GM19035 (cell line): ENCODE results near the gene GUK1.

Source experiments
- ATAC-seq: cut with Tn5 transposase; IDR thresholded peaks from one replicate; pipeline ENCODE4 v1.9.1; 2021; ENCODE audit not compliant: unreplicated experiment

The GUK1 gene, protein sequence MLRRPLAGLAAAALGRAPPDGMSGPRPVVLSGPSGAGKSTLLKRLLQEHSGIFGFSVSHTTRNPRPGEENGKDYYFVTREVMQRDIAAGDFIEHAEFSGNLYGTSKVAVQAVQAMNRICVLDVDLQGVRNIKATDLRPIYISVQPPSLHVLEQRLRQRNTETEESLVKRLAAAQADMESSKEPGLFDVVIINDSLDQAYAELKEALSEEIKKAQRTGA

DNA sequence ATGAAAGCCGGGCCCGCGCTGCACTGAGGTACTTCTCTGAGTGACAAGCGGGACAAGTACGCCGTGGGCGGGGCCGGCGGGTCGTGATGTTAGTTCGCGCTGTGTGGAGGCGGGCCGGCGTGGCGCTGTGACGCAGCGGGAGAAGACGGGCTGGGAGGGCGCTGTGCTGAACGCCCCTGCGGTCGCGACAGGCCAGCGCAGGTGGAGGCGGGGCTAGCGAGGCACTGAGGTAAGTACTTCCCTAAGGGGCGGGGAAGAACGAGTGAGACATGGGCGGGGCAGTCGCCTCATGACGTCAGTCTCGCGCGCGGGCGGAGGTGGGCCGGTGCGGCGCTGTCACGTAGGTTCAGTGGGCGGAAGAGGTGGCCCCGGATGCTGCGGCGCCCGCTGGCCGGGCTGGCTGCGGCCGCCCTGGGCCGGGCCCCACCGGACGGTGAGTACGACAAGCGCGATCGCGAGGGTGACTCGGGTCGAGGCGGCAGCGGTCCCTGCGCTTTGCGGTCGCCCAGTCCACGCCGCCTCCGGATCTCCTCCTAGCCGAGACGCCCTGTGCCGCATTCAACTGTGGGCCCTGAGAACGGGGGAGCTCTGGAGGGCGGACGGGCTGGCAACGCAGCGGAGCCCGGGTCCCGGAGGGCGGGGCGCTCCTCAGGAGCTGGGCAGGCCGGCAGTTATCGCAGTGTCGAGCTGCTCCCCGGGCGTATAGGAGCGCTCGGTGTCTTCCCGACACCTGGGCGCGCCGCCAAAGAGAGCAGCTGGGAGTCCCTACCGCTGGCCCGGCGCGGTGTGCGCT lies at the start of gene GUK1:
GUK1 (plus strand) TSS at position 349 of the 793 bp plus-strand sequence; CDS start at position 373, 24 bp downstream.
- ATAC-seq, result peak; percentile 90

DNA sequence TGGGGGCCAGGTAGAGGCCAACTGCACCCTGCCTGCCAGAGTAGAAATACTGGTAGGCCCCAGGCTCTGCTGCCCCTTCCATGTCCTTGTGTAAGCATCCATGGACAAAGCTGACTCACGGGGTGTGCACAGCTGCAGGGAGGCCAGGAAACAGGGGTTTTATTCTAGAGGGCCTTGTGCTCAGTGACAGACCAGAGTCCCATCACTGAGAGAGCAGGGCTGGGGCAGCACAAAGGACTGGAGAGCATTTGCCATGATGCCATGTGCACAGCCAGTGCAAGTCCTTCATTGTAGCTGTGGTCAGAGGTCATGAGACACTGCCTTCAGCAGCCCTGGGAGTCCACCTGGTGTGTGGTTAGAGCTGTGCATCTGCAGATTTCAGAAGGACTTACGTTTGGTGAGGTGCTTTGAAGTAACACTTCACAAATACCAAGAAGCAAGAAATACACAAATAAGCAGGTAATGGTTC lies 49.4 kb upstream of the GUK1 start:
- ATAC-seq, result no peak

DNA sequence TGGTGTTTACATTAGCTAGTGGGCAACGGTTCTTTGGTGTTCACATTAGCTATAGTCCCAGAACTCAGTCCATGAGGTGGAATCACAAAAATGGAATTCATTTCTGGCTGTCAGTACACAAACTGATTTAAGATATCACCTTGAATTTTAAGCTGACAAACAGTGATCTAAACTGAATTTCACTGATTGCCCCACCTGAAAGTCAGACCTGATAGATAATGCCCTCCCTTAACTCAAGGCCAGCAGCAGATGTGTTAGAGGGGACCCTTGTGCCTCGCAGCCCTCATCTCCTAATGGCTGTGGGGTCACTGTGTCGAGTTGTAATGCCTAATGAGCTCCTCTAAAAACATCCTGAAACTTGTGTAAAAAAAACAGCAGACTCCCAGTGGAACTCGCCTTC lies 49.0 kb upstream of the GUK1 start:
- ATAC-seq, result no peak

DNA sequence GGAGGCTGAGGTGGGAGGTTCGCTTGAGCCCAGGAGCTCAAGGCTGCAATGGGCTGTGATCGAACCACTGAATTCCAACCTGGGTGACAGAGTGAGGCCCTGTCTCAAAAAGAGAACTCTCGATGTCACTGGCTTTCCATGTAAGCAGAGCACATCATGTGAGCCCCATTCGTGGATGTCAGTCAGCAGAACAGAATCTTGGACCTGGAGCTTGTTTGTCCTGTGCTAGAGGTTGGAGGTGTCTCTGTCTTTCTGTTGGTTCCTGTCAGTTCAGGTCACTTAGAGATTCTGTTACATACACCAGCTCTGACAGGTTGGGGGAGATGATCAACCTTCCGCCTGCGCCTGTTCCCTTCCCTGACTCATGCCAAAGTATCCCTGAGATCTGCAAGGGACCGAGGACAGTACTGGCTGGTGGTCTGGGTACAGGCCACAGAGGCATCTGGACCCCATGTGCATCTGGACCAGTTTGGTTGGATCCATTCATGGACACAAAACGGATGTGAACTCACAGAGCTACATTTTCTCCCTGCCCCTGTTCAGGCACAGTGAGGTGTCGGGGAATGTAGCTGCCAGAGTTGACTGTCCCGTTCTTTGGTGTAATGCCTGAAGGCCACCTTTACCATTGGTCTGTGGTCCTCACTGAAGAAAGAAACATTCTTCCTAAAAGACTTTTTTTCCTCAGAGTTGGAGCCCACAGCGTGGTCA lies 47.6 kb upstream of the GUK1 start:
- no peak for ATAC-seq

DNA sequence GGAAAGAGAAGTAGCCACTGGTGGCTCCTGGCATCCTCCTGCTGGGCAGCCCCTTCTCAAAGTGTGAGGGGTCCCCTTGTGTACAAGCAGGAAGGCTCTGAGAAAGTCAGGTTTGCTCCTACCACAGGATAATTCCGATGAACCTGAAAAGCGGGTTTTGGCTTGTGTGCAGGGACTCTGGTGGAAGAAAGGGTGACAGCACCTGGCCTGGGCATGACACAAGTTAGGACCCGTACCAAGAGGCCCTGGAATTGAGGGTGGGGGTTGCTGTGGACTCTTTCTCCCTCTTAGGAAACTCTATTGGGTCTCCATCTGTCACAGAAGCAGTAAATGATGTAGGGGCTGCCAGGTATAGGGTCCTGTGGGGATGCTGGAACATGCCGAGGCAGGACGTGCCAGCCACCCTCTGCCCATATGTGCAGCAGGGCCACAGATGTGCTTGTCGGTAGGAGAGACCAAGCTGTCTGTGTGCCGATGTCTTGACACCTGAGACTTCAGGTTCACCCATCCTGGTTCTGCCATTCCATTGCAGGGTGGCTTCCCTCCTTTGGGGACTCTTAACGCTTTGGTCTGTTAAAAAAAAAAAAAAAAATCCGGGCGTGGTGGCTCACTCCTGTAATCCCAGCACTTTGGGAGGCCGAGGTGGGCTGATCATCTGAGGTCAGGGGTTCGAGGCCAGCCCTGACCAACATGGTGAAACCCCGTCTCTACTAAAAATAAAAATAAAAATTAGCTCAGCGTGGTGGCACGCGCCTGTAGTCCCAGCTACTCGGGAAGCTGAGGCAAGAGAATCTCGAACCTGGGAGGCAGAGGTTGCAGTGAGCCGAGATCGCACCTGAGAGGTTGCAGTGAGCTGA lies 46.8 kb upstream of the GUK1 start:
- ATAC-seq, result no peak

DNA sequence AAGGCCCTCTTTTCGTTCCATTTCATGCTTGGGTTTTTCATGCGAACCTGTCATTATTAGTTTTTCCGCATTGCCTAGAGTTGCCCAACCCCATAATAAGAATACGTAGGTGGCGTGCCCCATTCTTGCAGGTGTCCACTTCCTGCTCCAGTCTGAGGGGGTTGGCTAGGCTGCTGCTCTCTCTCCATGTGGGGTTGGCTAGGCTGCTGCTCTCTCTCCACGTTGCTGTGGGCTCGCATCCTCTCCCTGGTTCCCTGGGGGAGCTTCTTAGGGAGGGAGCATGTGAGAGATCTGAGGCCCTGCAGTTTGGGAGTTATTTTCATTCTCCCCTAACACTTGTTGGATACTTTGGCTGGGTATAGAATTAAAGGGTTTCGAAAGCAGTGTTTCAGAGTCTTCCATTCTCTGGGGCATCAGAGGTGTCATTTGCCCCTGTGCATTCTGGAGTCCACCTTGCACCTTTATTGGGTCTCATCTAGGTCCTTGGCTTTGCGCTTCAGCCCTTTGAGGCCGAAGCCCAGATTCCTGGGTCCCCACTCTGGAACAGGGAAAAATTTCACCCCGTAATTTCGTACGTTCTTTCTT lies 45.6 kb upstream of the GUK1 start:
- ATAC-seq, result no peak

DNA sequence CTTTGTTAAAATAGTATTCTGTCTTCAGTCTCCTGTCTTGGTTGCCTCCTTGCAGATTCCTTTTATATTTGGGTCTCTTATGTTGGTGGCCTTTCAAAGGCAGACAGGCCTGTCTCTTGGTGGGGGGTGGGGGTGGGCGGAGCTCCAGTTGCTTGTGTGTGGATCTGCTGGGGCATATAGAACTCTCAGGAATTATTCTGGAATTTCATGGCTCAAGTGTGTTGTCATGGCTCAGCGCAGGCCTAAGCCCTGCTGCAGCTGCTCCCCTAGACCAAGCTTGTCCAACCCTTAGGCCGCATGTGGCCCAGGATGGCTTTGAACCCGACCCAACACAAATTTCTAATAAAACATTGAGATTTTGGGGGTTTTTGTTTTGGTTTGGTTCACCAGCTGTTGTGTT lies 44.9 kb upstream of the GUK1 start:
- no peak for ATAC-seq

DNA sequence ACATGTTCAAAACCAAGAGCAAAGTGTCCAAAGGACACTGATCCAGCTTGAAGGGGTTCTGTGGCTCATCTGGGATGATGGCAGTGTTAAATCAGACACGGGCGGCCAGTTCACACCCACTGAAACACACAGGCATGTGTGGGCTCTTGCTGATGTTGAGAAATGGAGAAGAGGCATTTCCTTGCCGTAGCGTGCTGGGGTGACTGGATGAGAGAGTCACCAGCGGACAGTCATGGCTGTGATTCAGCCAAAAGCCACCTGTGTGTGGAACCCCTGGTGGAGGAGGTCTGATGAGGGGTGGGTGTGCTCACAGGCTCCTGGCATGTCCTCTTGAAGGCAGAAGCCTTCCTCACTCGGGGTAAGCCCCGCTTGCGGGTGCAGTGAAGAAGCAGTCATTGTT lies 44.1 kb upstream of the GUK1 start:
- ATAC-seq, result no peak

DNA sequence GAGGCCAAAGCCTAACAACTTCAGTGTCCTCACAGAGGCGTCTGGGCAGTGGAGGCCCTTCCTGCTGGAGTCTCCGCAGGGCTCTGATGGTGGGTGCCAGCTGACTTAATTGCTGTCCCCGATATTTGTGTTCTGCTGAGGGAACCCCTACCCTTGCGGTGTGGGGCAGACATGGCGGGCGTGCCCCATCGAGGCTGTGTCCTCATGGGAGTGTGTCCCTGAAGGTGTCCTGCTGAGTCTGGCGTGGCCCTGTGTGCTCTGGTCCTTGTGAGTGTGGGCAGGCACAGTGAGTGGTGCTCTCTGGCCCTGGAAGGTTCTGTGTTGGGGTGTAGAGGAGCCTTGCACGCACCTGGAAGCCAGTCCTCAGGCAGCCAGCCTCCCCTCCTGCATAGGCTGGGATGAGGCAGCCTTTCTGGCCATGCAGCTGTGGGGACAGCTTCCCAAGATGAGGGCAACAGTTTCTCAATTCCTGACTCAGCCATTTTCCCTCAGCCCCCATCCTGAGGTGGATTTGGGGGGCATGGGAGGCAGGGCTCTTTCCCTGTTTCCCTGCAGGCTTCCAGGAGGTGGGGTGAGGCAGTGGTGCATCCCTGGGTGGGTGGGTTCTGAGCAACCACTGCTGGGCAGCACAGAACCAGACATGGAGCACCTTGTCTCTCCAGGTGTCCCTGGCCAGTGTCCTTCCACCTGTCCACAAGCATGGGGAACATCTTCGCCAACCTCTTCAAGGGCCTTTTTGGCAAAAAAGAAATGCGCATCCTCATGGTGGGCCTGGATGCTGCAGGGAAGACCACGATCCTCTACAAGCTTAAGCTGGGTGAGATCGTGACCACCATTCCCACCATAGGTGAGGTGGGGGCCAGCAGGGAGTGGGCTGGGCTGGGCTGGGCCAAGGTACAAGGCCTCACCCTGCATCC lies 43.4 kb upstream of the GUK1 start:
- ATAC-seq, result no peak

DNA sequence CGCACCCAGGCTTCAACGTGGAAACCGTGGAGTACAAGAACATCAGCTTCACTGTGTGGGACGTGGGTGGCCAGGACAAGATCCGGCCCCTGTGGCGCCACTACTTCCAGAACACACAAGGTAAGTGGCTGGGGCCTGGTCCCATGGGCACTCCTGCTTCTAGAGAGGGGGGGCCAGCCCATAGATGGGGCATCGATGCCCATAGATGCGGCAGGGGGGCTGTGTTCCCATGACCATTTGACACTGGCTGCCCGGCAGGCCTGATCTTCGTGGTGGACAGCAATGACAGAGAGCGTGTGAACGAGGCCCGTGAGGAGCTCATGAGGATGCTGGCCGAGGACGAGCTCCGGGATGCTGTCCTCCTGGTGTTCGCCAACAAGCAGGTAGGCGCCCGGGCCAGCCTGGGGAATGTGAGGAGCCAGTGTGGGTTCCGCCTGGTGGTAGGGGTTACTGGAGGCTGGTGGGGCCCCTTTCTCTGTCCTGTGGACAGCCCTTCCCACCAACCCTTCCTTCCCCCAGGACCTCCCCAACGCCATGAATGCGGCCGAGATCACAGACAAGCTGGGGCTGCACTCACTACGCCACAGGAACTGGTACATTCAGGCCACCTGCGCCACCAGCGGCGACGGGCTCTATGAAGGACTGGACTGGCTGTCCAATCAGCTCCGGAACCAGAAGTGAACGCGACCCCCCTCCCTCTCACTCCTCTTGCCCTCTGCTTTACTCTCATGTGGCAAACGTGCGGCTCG lies 42.6 kb upstream of the GUK1 start:
- no peak for ATAC-seq

DNA sequence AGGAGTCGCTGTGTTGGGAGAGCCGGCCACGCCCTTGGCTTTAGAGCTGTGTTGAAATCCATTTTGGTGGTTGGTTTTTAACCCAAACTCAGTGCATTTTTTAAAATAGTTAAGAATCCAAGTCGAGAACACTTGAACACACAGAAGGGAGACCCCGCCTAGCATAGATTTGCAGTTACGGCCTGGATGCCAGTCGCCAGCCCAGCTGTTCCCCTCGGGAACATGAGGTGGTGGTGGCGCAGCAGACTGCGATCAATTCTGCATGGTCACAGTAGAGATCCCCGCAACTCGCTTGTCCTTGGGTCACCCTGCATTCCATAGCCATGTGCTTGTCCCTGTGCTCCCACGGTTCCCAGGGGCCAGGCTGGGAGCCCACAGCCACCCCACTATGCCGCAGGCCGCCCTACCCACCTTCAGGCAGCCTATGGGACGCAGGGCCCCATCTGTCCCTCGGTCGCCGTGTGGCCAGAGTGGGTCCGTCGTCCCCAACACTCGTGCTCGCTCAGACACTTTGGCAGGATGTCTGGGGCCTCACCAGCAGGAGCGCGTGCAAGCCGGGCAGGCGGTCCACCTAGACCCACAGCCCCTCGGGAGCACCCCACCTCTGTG lies 41.7 kb upstream of the GUK1 start:
- ATAC-seq, result no peak

DNA sequence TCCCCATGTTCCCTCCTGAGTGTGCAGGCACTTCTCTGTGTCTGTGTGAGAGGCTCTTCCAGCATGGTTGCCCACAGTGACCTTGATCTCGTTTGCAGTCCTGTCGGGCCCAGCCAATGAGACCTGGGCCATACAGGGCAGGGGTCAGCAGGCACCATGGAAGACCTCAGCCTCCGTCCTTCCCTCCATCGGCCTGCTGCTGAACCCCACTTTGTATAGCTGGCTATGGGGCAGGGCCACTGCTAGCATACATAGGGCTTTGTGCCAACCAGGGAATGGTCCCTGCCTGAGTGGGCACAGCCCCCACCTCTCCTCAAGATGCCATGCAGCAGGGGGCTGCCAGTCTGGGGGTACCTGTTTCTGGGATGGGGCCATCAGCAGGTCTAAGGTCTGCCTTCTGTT lies 40.7 kb upstream of the GUK1 start:
- ATAC-seq, result no peak

DNA sequence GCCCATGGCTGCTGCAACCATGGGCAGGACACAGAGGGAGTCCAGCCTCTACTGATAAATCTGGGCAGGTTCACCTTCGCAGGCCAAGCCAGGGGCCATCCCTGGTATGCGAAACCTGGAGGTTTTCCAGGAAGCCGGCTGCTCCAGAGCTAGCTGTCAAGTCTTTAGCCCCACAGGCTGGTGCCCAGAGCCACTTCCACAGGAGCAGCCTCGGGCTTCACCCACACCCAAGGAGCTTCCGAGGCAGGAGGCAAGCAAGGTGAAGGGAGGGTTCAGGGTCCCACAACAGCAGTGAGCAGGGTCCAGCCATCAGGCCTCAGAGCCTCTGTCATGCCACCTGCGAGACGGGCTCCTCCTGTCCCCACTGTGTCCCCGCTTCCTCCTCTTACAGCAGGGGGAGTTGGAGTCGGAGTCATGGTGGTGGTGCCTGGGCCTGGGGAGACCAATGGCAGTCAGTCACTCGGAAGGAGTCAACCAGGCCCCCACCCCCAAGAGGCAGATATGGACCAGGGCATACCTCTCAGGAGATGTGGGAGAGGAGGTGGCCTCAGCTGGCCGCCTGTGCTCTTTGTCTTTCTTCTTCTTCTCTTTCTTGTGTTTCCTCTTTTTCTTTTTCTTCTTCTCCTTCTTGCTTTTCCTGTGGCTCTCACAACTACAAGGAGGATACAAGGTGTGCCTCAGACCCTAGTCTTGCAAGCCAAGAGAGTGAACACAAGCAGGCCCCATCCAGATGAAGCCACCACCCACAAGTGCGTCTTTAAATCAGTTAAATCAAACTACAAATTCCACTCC lies 39.1 kb upstream of the GUK1 start:
- ATAC-seq, result no peak

DNA sequence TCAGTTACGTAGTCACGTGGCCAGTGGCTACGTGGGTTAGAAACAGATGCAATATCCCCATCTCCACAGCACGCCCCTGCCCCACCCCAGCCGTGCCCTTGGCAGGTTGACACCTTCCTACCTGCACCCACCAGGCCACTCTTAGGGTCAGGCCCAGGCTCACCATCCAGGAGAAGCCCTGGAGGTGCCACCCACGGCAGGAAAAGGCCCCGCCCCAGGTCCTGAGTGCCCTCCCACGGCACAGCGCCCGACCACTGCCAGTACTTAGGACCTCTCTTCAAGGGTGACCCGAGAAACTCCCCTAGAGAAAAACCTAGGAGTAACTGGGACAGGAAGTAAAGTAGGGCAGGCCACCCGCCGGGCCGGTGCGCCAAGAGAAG lies 38.5 kb upstream of the GUK1 start:
- ATAC-seq, result no peak

DNA sequence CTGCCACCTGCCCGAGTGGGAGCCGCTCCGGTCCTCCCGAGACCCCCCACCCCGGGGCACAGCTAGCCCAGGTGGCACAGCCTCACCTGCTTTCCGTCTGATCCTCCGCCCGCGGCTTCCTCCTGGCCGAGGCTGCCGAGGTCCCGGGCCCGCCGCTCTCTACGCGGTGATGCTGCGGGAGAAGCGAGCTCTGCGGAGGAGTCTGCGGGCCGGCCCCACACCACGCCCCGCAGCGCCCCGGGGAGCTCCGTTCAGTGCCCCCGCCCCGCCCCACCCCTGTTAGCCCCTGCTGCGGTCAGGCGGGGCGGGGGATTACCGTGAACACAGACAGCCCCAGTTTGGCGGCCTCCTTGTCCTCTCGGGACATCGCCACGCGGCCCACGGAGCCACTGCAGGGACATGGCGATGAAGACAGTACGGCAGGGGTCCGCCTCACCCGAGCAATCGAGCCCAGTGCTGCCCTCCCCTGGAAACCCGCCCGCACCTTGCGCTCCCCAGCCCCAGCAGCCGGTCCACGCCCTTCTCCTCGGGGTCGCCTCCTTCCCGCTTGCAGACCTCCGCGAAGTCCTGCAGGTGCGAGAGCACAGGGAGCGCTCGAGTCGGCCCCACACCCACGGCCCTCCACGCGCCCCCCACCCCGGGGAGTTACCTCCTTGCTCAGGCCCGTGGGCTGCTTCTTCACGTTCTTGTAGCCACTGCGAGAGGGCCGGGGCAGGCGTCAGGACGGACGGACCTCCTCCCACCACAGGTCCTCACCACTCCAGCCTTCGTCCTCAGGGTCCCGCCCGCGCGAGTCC lies 37.9 kb upstream of the GUK1 start:
- peak; percentile 26 for ATAC-seq

DNA sequence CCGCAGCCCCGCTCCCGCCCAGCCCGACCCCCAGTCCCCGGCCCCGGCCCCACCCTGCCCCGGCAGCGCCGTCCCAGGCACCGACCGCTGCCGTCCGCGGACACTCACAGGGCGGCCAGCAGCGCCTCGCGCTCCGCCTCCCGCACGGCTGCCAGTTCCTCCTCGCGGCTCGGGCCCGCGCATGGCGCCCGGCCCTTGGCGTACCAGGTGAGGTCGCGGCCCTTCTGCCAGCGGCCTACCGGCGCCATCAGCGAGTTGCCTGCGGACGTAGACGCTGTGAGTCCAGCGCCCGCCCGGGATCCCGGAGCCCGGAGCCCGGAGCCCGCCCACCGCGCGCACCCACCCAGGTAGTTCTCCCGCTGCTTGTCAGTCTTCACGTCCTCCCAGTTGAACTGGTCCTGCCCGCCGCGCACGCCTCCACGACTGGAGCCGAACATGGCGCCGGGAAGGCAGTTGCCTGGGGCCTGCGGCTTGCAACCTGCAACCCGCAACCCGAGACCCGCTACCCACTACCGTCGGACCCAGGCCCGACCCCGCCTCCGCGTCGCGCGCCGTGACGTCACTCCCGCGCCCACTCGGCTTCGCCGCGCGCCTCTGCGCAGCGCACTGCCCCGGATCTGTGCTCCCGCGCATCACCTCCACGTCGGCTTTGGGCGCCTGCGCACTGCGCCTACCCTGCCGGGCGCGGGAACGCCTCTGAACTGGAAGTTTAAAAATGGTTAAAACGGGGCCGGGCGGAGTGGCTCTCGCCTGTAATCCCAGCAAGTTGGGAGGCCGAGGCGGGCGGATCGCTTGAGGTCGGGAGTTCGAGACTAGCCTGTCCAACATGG lies 37.1 kb upstream of the GUK1 start, which contains the start of gene C1orf35:
C1orf35 (minus strand) TSS at position 535 of the 830 bp plus-strand sequence; CDS start at position 437, 98 bp downstream.
- peak; percentile 72 for ATAC-seq
